Effector CD4-positive, alpha-beta T cell (primary cell): ENCODE data around the gene FBXO11.
"Not testable (repeated sequence)": the region's sequence is repeated elsewhere in the genome, so short reads cannot be mapped to it uniquely, and the experiment has no call there.

ENCODE experiments used
- DNase-seq: peaks from one replicate; pipeline ENCODE4 v3.0.0-alpha.2; 2020
- total RNA-seq: gene quantifications from one replicate; lab custom pipeline; 2026; lab: John Stamatoyannopoulos, UW

Gene FBXO11
- total RNA-seq, result 246 reads per million, percentile 94 among the genes with 10 or more reads in this experiment

GRCh38 chr2:47906157-47907038, at the start of gene FBXO11:
Gene FBXO11 (minus strand): TSS chr2:47906498. CDS start chr2:47905720, 778 bp downstream.
- DNase-seq, result peak; percentile 96

GRCh38 chr2:47950340-47951301, 44.3 kb upstream of the FBXO11 start:
- DNase-seq, result no peak

DNA sequence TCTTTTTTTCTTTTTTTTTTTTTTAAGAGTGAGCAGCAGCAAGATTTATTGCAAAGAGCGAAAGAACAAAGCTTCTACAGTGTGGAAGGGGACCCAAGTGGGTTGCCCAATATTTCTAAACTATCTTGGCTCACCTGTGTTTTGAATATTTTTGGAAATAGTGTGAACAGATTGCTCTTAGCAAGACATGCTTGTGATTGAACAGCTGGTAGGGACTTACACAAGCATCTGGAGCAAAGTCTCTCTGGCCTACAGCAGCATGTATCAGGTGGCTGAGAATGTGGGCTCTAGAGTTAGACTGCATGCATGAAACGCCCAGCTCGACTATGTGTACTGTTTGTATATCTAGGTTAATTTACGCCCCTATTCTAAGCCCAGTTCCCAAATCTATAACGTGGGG, 40.3 kb upstream of the FBXO11 start:
- no peak for DNase-seq

DNA sequence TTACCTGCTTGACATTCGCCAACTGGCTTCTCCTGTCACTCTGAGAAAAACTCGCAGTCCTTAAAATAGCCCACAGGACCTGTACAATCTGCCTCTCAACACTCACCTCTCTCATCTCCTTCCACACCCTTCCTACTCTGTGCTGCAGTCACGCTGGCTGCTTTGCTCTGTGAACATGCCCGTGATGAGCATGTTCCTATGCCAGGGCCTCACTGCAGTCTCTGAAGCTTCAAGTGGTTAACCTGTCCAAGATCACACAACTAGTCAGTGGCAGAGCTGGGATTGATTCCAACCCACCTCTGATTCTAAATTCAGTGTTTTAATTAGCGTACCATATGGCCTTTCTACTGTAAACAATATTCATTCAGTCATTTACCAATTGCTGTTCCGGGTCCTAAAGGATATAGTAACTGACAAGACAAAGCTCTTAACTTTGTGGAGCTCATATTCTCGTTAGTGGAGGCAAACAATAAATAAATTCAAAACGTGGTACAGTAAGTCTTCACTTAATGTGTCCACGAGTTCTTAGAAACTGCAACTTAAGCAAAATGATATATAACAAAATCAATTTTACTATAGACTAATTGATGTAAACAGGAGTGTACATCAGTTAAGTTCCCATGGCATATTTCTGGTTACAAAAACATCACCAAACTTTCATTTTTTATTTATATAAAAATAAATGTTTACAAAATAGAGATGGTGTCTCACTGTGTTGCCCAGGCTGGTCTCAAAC, 38.9 kb upstream of the FBXO11 start:
- no peak for DNase-seq

DNA sequence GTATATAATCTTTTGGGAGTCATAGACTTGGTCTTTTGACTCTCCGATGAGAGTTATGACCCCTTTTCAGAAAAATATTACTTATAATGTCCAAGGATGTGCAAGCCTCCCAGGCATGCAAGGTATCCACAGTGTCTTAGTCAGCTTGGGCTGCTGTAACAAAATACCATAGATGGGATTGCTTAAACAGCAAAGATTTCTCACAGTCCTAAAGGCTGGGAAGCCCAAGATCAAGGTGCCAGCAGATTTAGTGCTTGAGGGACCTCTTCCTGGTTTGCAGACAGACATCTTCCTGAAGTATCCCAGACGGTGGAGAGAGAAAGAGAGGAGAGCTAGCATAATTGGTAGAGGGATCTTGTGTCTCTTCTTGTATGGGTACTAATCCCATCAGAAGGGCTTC, 35.6 kb upstream of the FBXO11 start:
- DNase-seq, result no peak

GRCh38 chr2:47937677-47938076, 31.4 kb upstream of the FBXO11 start:
- no peak for DNase-seq

GRCh38 chr2:47935071-47935470, 28.8 kb upstream of the FBXO11 start:
- DNase-seq, result no peak

GRCh38 chr2:47918043-47918442, 11.7 kb upstream of the FBXO11 start:
- DNase-seq, result no peak

DNA sequence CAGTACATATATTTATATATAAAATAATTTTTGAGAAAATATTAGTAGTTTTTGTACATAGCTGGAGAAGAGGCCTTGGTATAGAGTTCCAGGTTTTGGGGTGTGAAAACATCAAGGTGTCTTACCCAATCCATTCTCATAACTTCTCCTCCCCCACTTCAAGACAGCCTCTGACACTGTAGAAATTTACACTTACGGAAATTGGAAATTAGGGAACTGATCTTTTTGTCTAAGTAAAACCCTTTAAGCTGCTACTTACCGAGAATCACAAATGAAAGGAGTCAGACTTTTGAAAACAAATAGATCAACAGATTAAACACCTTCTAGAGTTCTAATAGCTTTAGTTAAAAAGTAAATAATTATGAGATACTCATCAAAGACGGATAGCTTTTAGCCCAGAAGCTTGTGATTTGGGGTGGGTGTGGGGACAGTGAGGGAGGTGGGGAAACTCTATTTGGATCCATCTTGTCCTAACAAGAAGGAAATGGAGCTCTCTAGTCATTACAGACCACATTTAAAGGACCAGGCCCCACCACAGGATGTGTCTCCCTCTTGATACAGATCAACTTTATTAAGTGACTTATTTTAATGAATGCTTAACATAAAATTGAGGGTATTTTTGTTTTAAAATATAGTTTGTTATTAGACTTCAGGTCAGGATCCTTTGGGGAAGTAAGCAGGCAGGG, 11.1 kb upstream of the FBXO11 start:
- DNase-seq, result no peak

GRCh38 chr2:47916412-47916811, 10.1 kb upstream of the FBXO11 start:
- no peak for DNase-seq

DNA sequence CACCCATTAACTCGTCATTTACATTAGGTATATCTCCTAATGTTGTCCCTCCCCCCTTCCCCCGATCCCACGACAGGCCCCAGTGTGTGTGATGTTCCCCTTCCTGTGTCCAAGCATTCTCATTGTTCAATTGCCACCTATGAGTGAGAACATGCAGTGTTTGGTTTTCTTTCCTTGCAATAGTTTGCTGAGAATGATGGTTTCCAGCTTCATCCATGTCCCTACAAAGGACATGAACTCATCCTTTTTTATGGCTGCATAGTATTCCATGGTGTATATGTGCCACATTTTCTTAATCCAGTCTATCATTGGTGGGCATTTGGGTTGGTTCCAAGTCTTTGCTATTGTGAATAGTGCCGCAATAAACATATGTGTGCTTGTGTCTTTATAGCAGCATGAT, 4.4 kb upstream of the FBXO11 start:
- DNase-seq, result not testable (repeated sequence)

GRCh38 chr2:47908682-47909081, 2.4 kb upstream of the FBXO11 start:
- no peak for DNase-seq

DNA sequence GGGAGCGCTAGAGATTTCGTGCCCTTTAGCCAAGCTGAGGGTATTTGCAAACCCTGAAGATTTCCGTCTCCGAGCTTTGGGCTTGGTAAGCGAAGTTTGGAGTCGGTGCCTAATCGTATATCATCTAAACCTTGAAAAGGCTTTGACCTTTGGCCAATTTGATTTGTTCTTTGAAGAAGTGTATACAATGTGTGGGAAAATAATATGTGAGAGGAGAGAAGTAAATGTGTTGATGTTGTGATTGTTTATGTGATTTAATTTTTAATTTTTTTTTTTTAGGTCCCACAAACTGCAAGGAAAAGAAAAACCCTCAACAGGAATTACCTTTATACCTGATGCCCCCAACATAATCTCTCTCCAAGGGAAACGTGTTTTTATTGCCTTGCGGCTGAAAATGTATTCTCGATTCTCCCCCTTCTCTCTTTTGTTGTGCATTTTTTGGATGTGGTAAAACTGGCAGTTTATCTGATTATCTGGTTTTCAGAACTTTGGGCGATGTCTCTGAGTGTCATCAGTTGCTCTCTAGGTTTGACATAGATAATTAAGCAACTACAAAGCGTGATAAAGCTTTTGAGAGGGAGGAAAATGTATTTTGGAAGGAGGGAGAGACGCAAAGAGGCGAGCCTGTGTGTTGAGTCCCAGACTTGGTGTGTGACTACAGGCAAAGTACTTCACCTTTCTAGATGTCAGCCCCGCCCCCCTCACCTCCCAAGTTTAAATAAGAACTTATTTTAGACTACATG, 912 bp upstream of the FBXO11 start:
- DNase-seq, result peak; percentile 42

- DNase-seq, result peak; percentile 48
Measured at GRCh38 chr2:47905386-47906156, 727 bp downstream of the FBXO11 start.

DNA sequence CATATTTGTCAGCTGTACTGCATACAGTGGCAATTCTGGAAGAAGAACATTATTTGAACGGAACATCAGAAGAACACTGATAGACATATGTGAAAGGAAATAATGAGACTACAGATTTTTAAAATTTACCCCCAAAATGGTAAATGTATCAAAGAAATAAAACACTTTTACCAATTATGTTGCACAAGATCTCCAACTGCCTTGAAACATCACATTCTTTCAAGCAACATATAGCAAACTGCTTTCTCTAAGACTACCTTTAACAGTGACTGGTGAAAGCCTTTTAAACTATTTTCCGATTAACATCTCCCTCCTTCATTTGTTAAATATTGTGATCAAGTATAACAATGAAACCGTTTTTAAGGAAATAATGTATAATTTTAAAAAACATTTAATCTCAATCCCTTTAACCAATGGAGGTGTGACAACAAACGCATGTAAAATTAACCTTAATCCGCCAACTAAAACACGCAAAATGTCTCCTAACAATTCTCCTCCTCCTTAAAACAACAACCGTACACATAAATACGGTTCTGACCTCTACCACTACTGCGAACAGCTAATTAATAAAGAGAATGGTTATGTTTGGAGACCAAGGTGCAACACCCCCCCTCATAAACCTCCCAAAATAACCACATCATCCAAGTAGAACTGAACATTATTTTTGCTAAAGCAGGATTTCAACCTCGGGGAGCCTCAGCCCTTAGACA, 2.4 kb downstream of the FBXO11 start:
- no peak for DNase-seq

DNA sequence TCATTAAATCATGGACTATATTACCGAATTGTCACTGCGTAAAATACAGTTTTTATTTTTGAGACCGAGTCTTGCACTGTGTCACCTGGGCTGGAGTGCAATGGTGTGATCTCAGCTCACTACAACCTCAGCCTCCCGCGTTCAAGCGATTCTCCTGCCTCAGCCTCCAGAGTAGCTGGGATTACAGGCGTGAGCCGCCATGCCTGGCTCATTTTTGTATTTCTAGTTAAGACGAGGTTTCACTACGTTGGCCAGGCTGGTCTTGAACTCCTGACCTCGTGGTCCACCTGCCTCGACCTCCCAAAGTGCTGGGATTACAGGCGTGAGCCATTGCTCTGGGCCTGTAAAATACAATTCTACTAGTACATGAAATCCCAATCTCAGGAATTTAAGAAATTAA, 4.4 kb downstream of the FBXO11 start:
- not testable (repeated sequence) for DNase-seq

GRCh38 chr2:47900857-47901256, 5.4 kb downstream of the FBXO11 start:
- DNase-seq, result no peak

- DNase-seq, result no peak
Measured at GRCh38 chr2:47899915-47900816, 6.1 kb downstream of the FBXO11 start.
